Measurements from ENCODE around the gene ZNF141.
"Not testable (repeated sequence)": the region's sequence is repeated elsewhere in the genome, so short reads cannot be mapped to it uniquely, and the experiment has no call there.

The ZNF141 gene

DNA sequence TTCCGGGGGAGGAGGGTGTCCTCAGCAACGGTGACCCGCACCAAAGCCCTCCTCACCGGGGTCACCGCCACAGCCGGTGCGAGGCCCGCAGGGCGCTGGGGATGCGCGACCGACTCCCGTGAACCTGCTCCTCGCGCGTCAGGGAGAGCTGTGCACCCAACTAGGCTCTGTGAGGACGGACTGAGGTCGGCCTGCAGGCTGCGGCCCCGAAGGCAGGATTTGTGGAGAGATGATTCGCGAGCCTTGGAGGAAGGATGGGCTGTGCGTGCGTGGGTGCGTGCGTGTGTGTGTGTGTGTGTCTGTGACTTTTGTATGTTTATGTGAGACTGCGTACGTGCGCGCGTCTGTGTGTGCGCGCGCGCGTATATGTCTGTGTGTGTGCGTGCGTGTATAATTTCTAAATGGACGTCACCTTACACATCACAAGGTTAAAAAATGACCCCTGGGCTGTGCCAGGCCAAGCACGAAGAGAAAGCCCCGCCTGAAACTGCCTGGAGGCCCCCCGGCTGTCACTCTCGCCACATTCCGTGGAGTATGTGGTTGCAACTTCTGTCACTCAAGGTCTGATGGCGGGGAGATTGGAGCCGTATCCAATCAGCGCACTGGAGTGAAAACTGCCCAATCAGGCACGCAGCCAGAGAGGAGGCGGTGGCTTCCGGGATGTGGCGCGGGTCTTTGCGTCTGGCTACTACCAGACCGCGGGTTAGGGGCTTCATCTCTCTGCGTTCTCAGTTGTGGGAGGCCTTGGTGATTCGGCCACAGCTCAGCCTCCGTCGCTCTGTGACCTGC lies at the start of gene ZNF141:
Gene ZNF141 (plus strand): TSS at position 672 of the 789 bp plus-strand sequence. CDS start 170 bp downstream, outside the sequence.
- H3K36me3 Mint-ChIP-seq, result peaks cover 37% of the 10 kb centered on the region

DNA sequence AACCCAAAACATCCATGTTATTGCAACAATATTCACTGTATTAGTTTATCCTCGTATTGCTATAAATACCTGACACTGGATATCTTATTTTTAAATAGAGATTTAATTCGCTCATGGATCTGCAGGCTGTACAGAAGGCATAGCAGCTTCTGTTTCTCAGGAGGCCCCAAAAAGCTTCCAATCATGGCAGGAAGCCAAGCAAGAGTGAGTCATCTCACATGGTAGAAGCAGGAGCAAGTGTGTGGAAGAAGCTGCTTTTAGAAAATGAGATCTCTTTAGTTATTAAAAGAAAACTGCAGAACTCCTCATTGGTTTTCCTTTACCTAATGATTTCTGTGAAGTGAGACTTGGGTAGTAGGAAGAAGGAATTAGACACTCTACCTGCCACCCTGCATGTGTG lies 48.7 kb upstream of the ZNF141 start:
- Mint-ChIP-seq H3K9me3 (peaks cover 14% of the 10 kb centered on the region), H3K27me3 (no peaks in the 10 kb centered on the region), H3K27ac (peak overlapping the region; percentile 71), H3K4me3 (no peak overlapping the region), H3K36me3 (no peaks in the 10 kb centered on the region), H3K4me1 (no peaks in the 10 kb centered on the region)

More for the DNA sequence above, at the start of gene ZNF141:
- H3K9me3 Mint-ChIP-seq, result peaks cover 19% of the 10 kb centered on the region
- peak within 1 kb of the TSS; percentile 98 for H3K4me3 Mint-ChIP-seq
- H3K4me1 Mint-ChIP-seq, result peaks cover 31% of the 10 kb centered on the region
- H3K27ac Mint-ChIP-seq, result peak within 1 kb of the TSS; percentile 99
- no peaks in the 10 kb centered on the region for H3K27me3 Mint-ChIP-seq

DNA sequence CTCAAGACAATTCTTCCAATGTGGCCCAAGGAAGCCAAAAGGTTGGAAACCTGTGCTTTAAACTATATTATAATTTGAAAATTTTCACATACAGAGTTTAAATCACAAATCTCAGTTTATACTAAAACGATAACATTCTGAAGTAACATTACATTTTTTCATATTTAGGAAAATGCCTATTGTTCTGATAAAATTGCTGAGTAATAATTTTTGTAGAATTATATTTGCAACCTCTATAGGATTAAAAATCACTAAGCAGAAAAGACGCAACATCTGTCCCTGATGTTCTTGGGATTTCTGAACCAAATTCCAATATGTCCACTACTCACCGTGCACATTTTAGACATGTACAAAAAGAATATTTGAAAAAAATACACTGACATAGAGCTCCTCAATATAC lies 42.9 kb upstream of the ZNF141 start:
- Mint-ChIP-seq H3K4me1 (no peaks in the 10 kb centered on the region), H3K36me3 (peaks cover 2% of the 10 kb centered on the region), H3K4me3 (no peak overlapping the region), H3K27me3 (no peaks in the 10 kb centered on the region), H3K27ac (no peak overlapping the region), H3K9me3 (peaks cover 12% of the 10 kb centered on the region)

DNA sequence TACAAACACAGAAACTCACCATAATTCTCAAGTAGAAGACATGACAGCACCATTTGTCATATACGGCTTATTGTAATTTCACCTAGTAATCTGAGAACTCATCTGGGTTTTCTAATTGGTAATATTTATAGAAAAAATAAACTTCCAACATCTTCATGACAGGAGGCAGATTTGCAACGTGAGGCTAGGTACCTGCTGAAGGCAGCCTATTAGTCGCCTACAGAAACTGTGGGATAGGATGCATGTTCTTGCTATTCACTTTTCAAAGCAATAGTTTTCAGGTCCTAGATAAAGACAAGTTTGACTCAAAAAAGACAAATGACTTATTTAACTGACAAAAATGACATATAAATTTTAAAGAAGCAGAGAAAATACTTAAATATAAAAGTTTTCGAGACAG lies 35.2 kb upstream of the ZNF141 start:
- Mint-ChIP-seq H3K9me3 (peaks cover 26% of the 10 kb centered on the region), H3K4me3 (no peak overlapping the region), H3K36me3 (peaks cover 19% of the 10 kb centered on the region), H3K4me1 (peaks cover 12% of the 10 kb centered on the region), H3K27me3 (peaks cover 25% of the 10 kb centered on the region), H3K27ac (no peak overlapping the region)

DNA sequence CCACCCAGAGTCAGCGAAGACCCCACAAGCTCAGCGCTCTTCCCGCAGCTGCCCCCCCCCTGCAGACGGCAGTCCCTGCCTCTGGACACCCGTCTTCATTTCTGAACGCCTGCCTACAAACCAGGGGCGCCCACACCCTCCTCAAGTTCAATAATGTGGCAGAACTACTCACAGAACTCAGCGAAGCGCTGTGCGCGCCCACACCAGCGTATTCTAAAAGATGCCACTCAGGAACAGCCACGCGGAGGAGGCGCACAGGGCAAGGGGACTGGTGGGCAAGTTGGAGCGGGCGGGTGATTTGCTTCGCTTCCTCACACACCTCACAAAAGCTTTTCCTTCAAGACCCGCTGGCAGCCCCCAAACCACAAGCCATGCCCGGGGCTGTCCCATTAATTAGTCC lies 33.1 kb upstream of the ZNF141 start:
- peaks cover 32% of the 10 kb centered on the region for H3K27me3 Mint-ChIP-seq
- H3K9me3 Mint-ChIP-seq, result peaks cover 20% of the 10 kb centered on the region
- H3K36me3 Mint-ChIP-seq, result peaks cover 23% of the 10 kb centered on the region
- H3K27ac Mint-ChIP-seq, H3K4me3 Mint-ChIP-seq: not testable (repeated sequence)
- peaks cover 12% of the 10 kb centered on the region for H3K4me1 Mint-ChIP-seq

DNA sequence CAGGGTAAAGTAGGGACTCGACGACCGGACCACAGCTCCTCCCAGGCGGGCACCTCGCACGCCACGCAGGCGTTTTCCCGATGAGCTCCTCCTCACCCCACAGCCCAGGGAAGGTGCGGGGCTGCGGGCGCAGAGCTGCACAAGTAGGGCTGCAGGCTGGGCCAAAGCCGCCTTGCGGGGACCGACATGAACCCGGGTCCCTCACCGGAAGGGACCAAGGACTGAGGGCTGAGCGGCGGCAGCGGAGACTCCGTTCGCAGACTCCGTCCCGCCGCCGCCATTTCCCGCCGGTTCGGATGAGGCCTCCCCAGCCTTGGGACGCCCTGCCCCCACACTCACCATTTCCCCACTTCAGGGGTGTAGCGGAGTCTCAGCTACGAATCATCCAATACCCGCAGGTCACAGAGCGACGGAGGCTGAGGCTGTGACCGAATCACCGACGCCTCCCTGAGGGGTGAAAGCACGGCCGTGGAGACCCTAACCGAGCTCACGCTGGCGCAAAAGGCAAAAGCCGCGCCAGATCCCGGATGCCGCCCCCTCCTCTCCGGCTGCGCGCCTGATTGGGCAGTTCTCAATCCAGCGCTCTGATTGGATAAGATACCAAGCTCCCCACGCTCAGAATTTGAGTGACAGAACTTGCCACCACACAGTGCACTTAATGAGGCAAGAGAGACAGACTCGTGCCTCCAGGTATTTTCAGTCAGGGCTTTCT lies 32.5 kb upstream of the ZNF141 start, which contains the start of gene ZNF732:
Gene ZNF732 (minus strand): TSS at position 506 of the 712 bp plus-strand sequence. CDS start 164 bp downstream, at position 342.
- no peak within 1 kb of the TSS for H3K4me3 Mint-ChIP-seq

DNA sequence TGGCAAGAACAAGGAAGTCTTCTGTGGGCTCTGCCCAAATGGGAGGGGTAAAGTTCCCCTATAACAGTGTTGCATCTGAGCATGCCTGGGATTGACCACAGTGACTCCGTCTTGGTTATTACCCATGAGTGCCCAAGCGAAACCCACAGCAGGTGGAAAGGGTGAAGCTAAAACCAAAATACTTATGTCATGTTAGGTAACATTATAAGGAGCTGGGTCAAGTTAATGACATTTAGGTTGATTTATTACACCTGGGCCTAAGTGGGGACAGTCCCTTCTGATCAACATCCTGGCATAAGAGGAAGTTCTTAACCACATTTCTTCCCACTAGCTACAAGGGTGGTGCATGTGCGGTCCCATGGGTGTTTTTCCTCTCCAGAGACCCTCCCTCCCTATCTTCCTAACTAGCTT lies 31.1 kb upstream of the ZNF141 start:
- no peak overlapping the region for H3K27ac Mint-ChIP-seq
- H3K27me3 Mint-ChIP-seq, result peaks cover 32% of the 10 kb centered on the region
- peaks cover 23% of the 10 kb centered on the region for H3K36me3 Mint-ChIP-seq
- H3K9me3 Mint-ChIP-seq, result peaks cover 25% of the 10 kb centered on the region
- peaks cover 12% of the 10 kb centered on the region for H3K4me1 Mint-ChIP-seq
- no peak overlapping the region for H3K4me3 Mint-ChIP-seq

More for the DNA sequence above, 32.5 kb upstream of the ZNF141 start, which contains the start of gene ZNF732:
- no peak within 1 kb of the TSS for H3K27ac Mint-ChIP-seq
- H3K9me3 Mint-ChIP-seq, result peaks cover 20% of the 10 kb centered on the region
- H3K36me3 Mint-ChIP-seq, result peaks cover 23% of the 10 kb centered on the region
- peaks cover 32% of the 10 kb centered on the region for H3K27me3 Mint-ChIP-seq
- H3K4me1 Mint-ChIP-seq, result peaks cover 12% of the 10 kb centered on the region

DNA sequence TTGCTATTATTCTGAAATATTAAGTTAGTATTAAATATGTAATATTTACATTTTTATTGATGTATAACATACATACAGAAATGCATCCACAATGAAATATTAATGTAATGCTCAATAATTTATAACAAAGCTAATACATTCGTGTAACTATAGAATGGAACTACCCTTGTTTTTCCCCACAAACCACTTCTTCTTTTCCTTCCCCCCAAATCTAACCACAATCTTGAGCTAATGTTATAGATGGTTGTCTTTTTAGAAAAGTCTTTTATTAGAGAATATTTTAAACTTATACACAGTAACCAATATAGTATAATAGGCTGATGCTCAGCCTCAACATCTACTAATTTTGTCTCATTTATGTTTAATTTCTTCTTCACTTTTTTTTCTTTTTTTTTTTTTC lies 27.8 kb upstream of the ZNF141 start:
- Mint-ChIP-seq H3K27ac (no peak overlapping the region), H3K36me3 (peaks cover 16% of the 10 kb centered on the region), H3K27me3 (peaks cover 15% of the 10 kb centered on the region), H3K4me1 (peaks cover 12% of the 10 kb centered on the region), H3K9me3 (peaks cover 15% of the 10 kb centered on the region), H3K4me3 (no peak overlapping the region)

DNA sequence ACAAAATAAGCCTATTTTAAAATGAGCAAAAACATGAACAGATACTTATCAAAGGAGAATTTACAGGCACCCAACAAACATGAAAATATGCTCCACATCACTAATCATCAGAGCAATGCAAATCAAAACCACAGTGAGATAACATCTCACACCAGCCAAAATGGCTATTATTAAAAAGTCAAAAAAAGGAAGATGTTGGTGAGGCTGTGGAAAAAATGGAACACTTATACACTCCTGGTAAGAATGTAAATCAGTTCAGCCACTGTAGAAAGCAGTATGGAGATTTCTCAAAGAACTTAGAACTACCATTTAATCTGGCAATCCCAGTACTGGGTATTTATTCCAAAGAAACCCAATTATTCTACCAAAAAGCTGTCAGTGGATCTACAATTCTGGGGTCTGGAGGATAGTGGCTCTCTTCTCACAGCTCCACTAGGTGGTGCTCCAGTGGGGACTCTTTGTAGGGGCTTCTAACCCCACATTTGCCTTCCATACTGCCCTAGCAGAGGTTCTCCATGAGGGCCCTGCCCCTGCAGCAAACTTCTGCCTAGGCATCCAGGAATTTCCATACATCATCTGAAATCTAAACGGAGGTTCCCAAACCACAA lies 23.2 kb upstream of the ZNF141 start:
- peaks cover 7% of the 10 kb centered on the region for H3K27me3 Mint-ChIP-seq
- H3K27ac Mint-ChIP-seq, result no peak overlapping the region
- H3K36me3 Mint-ChIP-seq, result peaks cover 16% of the 10 kb centered on the region
- H3K4me3 Mint-ChIP-seq, result no peak overlapping the region
- peaks cover 31% of the 10 kb centered on the region for H3K9me3 Mint-ChIP-seq
- no peaks in the 10 kb centered on the region for H3K4me1 Mint-ChIP-seq

DNA sequence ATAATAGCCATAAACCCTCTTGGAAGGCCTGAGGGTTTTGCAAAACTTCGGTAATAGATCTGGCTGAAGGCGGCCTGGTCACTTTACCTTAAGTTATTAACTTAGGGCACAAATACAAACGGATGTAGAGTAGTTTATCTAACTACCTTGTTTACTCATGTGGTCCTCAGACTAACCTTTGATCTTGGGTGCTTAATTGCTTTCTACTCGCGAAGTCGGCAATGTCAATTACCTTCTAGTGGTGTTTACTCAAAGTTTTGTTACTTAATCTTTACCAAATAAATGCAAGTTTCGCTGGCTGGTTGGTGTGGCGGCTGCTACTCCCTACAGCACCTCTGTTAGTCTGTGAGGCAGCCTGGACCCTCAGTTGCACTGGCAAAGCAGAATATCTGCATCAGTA lies 8.9 kb upstream of the ZNF141 start:
- H3K4me3 Mint-ChIP-seq, result no peak overlapping the region
- no peaks in the 10 kb centered on the region for H3K27me3 Mint-ChIP-seq
- H3K36me3 Mint-ChIP-seq, result no peaks in the 10 kb centered on the region
- H3K4me1 Mint-ChIP-seq, result no peaks in the 10 kb centered on the region
- peaks cover 7% of the 10 kb centered on the region for H3K9me3 Mint-ChIP-seq
- no peak overlapping the region for H3K27ac Mint-ChIP-seq

DNA sequence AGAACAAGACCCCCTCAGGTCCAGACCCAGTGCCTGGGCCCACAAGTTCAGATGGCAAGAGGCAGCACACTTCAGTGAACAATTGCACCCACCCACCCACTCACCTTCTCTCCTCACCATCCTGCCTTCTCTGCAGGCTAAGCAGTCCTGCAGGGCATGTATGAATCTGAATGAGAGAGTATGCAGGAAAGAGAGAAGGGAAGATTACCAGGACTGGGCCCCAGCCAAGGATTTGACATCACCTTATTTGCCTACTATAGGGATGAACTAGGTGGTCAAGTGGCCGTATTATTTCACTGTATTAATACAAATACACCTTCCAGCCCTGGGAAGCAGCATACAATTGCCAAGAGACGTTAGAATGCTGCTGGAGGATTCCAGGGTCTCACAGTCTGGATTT lies 2.1 kb upstream of the ZNF141 start:
- peaks cover 24% of the 10 kb centered on the region for H3K36me3 Mint-ChIP-seq
- peak overlapping the region; percentile 74 for H3K4me3 Mint-ChIP-seq
- peaks cover 13% of the 10 kb centered on the region for H3K9me3 Mint-ChIP-seq
- no peaks in the 10 kb centered on the region for H3K27me3 Mint-ChIP-seq
- H3K4me1 Mint-ChIP-seq, result peaks cover 25% of the 10 kb centered on the region
- no peak overlapping the region for H3K27ac Mint-ChIP-seq

DNA sequence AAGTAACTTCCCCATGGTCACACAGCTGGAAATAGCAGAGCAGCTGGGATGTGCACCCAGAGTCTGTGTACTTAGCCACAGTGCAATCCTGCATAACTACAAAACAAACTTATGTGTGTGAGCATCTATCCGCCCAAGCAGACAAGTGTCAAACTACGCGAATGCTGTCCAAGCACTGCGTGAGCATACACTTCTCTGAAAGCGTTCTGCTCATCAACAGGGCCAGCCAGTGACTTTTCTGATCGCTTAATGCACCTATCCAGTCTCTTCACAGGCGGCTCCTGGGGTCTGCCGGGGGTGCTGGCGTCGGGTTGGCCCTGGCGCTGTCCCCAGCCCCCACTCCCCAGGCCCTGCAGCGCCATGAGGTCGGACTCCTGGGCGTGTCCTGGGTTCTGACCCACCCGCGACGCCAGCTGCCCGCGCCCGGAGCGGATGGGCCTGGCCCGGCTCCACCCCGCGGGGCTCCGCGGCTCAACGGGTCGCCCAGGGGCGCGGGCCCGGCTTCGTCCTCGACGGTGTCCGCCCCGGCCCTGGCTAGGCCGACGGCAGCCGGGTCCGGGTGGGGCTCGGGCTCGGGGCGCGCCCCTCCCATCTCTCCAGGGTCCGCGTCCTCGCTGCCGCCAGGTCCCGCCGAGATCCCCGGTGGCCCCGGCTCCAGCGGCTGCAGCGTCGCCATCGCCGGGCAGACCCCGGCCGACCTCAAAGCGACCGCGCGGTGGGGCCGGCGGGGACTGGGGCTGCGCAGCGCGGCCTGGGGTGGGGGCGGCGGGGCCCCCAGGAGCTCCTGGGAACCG lies 1.3 kb upstream of the ZNF141 start:
- H3K27ac Mint-ChIP-seq, result no peak overlapping the region
- peaks cover 27% of the 10 kb centered on the region for H3K36me3 Mint-ChIP-seq
- peaks cover 16% of the 10 kb centered on the region for H3K9me3 Mint-ChIP-seq
- peak overlapping the region; percentile 74 for H3K4me3 Mint-ChIP-seq
- H3K27me3 Mint-ChIP-seq, result no peaks in the 10 kb centered on the region
- H3K4me1 Mint-ChIP-seq, result peaks cover 27% of the 10 kb centered on the region

DNA sequence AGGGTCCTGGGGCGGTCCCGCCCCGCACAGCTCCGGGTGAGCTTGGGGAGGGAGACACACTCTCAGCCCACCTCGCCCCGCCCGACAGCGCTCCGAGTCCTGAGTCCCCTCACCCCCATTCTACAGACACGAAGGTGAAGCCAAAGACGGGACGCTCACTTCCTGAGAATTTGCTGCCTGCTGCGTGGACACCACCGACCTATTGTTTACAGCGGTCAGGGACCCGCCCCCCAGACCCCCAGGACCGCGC lies 796 bp upstream of the ZNF141 start:
- Mint-ChIP-seq H3K4me1 (peaks cover 27% of the 10 kb centered on the region), H3K27me3 (no peaks in the 10 kb centered on the region), H3K27ac (peak overlapping the region; percentile 99), H3K4me3 (peak overlapping the region; percentile 98), H3K36me3 (peaks cover 32% of the 10 kb centered on the region), H3K9me3 (peaks cover 16% of the 10 kb centered on the region)

DNA sequence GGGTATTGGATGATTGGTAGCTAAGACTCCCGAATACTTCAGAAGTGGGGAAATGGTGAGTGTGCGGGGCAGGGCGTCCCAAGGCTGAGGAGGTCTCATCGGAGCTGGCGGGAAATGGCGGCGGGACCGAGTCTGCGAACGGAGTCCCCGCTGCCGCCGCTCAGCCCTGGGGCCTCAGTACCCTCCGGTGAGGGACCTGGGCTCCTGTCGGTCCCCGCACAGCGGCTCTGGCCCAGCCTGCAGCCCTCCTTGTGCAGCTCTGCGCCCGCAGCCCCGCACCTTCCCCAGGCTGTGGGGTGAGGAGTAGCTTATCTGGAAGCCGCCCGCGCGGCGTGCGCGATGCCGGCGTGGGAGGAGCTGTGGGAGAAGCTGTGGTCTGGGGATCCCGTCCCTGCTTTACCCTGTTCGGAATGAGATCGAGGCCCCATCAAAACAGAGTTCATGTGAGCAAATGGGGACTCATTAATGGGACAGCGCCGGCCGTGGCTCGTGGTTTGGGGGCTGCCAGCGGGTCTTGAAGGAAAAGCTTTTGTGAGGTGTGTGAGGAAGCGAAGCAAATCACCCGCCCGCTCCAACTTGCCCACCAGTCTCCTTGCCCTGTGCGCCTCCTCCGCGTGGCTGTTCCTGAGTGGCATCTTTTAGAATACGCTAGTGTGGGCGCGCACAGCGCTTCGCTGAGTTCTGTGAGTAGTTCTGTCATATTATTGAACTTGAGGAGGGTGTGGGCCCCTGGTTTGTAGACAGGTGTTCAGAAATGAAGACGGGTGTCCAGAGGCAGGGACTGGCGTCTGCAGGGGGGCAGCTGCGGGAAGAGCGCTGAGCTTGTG lies 531 bp downstream of the ZNF141 start:
- Mint-ChIP-seq H3K27me3 (no peaks in the 10 kb centered on the region), H3K9me3 (peaks cover 20% of the 10 kb centered on the region), H3K36me3 (peaks cover 40% of the 10 kb centered on the region), H3K27ac (peak overlapping the region; percentile 99), H3K4me3 (peak overlapping the region; percentile 98), H3K4me1 (peaks cover 31% of the 10 kb centered on the region)

DNA sequence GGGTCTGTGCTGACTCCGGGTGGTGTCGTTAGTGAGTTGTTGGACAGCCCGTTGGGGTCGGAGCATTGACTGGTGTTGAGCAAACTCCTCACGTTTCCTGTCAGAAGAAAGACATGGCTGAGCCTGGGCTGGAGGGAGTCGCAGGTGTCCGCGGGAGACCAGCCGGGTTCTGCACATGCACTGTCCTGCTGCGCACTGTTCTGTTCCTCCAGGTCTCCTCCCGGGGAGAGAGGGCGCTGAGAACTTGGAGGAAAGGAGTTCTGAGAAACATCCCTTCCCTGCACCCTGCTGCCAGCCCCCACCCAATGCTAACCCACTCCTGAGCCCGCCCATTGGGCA lies 1.1 kb downstream of the ZNF141 start:
- Mint-ChIP-seq H3K9me3 (peaks cover 20% of the 10 kb centered on the region), H3K27ac (no peak overlapping the region), H3K4me1 (peaks cover 31% of the 10 kb centered on the region), H3K27me3 (no peaks in the 10 kb centered on the region), H3K4me3 (peak overlapping the region; percentile 98), H3K36me3 (peaks cover 43% of the 10 kb centered on the region)

Measured in activated naive CD4-positive, alpha-beta T cell treated with anti-CD3 and anti-CD28 coated beads, Interleukin-2, amount 50 U/mL, for 24 hours (primary cell).